HCT116 (cell line): ENCODE measurements around the gene ISM1.

ENCODE experiments used
- ATF3 ChIP-seq: IDR thresholded peaks from 2 replicates; pipeline ENCODE4 v1.6.1; 2012
- ELF1 ChIP-seq: IDR thresholded peaks from 2 replicates; pipeline ENCODE4 v1.6.1; 2012; ENCODE audit warnings: low read depth, borderline replicate concordance
- EZH2 ChIP-seq: fragments of 200-600 bp; sonication (generic); IDR thresholded peaks from 2 replicates; pipeline ENCODE4 v1.6.1; 2017; ENCODE audit warnings: antibody characterized with exemption, mixed run types
- EZH2phosphoT487 ChIP-seq: fragments of 200-600 bp; IDR thresholded peaks from 2 replicates; pipeline ENCODE4 v1.6.1; 2018; ENCODE audit warnings: antibody characterized with exemption, borderline replicate concordance
- JUND ChIP-seq: IDR thresholded peaks from 2 replicates; pipeline ENCODE4 v1.6.1; 2012
- POLR2A ChIP-seq: IDR thresholded peaks from 2 replicates; pipeline ENCODE4 v1.7.0; 2011; ENCODE audit warnings: borderline replicate concordance; ENCODE audit not compliant: insufficient read depth, insufficient read length; ENCODE audit errors: extremely low read depth
- POLR2AphosphoS5 ChIP-seq: IDR thresholded peaks from 2 replicates; pipeline ENCODE4 v1.6.1; 2011; ENCODE audit warnings: mild to moderate bottlenecking, low read depth, low read length, moderate library complexity
- RAD21 ChIP-seq: IDR thresholded peaks from 2 replicates; pipeline ENCODE4 v1.6.1; 2012; ENCODE audit warnings: low read depth, mild to moderate bottlenecking
- REST ChIP-seq: IDR thresholded peaks from 2 replicates; pipeline ENCODE4 v1.6.1; 2012; ENCODE audit warnings: low read depth
- YY1 ChIP-seq: IDR thresholded peaks from 2 replicates; pipeline ENCODE4 v1.6.1; 2011; ENCODE audit warnings: low read length, low read depth, moderate library complexity, mild to moderate bottlenecking; ENCODE audit not compliant: insufficient replicate concordance; ENCODE audit errors: extremely low read depth
- ZNF274 ChIP-seq: fragments of 200-500 bp; sonication (Bioruptor generic); IDR thresholded peaks from 2 replicates; pipeline ENCODE4 v1.6.1; 2014; ENCODE audit warnings: mild to moderate bottlenecking, low read depth, low read length, inconsistent platforms
- TF ChIP-seq, protein P1 (sequence below), 3 experiments: fragments of 200-600 bp in 1 of 3; sonication (generic) in 1 of 3; IDR thresholded peaks in 2 of 3; conservative IDR thresholded peaks in 1 of 3; 2 replicates each; pipeline ENCODE4 v1.5.1; 2012 to 2017; ENCODE audit warnings: low read depth in 2 of 3, low read length in 2 of 3, antibody characterized with exemption in 1 of 3, borderline replicate concordance in 1 of 3, control low read depth in 1 of 3, mild to moderate bottlenecking in 1 of 3, mixed read lengths in 1 of 3, mixed run types in 1 of 3, moderate library complexity in 1 of 3; ENCODE audit not compliant: insufficient read depth in 1 of 3
- TF ChIP-seq, protein P2 (sequence below): IDR thresholded peaks from 2 replicates; pipeline ENCODE4 v1.6.1; 2012

DNA sequence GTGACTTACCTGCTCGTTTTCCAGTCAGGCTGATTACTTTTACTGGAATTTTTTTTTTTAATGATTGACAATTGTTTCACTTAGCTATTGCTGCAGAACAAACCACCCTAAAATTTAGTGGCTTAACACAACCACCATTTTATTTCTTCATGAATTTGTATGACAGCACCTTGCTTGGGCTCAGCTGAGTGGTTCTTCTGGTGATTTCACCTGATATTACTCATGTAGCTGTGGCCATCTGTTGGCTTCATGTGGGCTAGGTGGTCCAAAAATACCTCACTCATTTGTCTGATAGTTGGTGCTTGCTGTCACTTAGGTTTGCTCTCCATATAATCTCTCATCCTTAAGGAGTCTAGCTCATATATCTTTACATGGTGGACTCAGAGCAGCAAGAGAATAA, 5.3 kb downstream of the ISM1 start:
- TF ChIP-seq, protein P1, sequence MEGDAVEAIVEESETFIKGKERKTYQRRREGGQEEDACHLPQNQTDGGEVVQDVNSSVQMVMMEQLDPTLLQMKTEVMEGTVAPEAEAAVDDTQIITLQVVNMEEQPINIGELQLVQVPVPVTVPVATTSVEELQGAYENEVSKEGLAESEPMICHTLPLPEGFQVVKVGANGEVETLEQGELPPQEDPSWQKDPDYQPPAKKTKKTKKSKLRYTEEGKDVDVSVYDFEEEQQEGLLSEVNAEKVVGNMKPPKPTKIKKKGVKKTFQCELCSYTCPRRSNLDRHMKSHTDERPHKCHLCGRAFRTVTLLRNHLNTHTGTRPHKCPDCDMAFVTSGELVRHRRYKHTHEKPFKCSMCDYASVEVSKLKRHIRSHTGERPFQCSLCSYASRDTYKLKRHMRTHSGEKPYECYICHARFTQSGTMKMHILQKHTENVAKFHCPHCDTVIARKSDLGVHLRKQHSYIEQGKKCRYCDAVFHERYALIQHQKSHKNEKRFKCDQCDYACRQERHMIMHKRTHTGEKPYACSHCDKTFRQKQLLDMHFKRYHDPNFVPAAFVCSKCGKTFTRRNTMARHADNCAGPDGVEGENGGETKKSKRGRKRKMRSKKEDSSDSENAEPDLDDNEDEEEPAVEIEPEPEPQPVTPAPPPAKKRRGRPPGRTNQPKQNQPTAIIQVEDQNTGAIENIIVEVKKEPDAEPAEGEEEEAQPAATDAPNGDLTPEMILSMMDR (IDR thresholded peaks at IDR 0.05 in 2 of 3, conservative IDR thresholded peaks at IDR 0.05 in 1 of 3; ENCODE audit: borderline replicate concordance in 1 of 3, insufficient read depth in 1 of 3, low read depth in 2 of 3, low read length in 2 of 3): no peak
- TF ChIP-seq POLR2A (no peak), EZH2 (no peak), ZNF274 (no peak), ELF1 (no peak), RAD21 (no peak), POLR2AphosphoS5 (no peak), JUND (no peak), REST (no peak), YY1 (no peak), ATF3 (no peak), EZH2phosphoT487 (no peak)
- TF ChIP-seq, protein P2, sequence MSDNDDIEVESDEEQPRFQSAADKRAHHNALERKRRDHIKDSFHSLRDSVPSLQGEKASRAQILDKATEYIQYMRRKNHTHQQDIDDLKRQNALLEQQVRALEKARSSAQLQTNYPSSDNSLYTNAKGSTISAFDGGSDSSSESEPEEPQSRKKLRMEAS: no peak
